ENCODE data around the gene PSMD3.
A peak's percentile ranks its signal among the peaks of the same experiment; 100 is the strongest.

Gene PSMD3

GRCh38 chr17:40023590-40024292, 43.1 kb downstream of the PSMD3 start:
- ChIA-PET CTCF (interaction anchor here (0.8 to 1.0 kb wide), 2 partner anchors 12 to 16 kb away, joined by 3 read pairs; no protein-coding TSS in a partner anchor), POLR2A (ENCODE audit: low non-redundant PET) (no interaction called here)
- DNase-seq (ENCODE audit: low spot score), result no peak
- peak overlapping the region; percentile 99 for H3K27ac ChIP-seq
- no peak for TF ChIP-seq CTCF (conservative IDR thresholded peaks at IDR 0.05; ENCODE audit: low read depth)

- H3K27ac ChIP-seq, result peak overlapping the region; percentile 99
- ChIA-PET CTCF (interaction anchor here (0.7 to 3.9 kb wide), 3 partner anchors 10 to 62 kb away, joined by 3 to 57 read pairs (median 3); partner anchors contain the start of gene CSF3), POLR2A (ENCODE audit: low non-redundant PET) (interaction anchor here (0.6 kb wide), 1 partner anchor 51 kb away, joined by 3 read pairs; no protein-coding TSS in a partner anchor)
- TF ChIP-seq CTCF (conservative IDR thresholded peaks at IDR 0.05; ENCODE audit: low read depth), result no peak
- DNase-seq (ENCODE audit: low spot score), result no peak
Observed at GRCh38 chr17:40024901-40025300, 44.3 kb downstream of the PSMD3 start.

- POLR2A ChIA-PET (ENCODE audit: low non-redundant PET), result interaction anchor here (0.6 kb wide), 1 partner anchor 52 kb away, joined by 3 read pairs; no protein-coding TSS in a partner anchor
- no peak for DNase-seq (ENCODE audit: low spot score)
- CTCF ChIA-PET, result interaction anchor here (0.6 to 3.9 kb wide), 7 partner anchors 9 to 90 kb away, joined by 3 to 57 read pairs (median 3); partner anchors contain the start of gene CSF3
- peak overlapping the region; percentile 99 for H3K27ac ChIP-seq
- TF ChIP-seq CTCF (conservative IDR thresholded peaks at IDR 0.05; ENCODE audit: low read depth), result no peak
Observed at GRCh38 chr17:40025559-40025958, 45.0 kb downstream of the PSMD3 start.

- H3K27ac ChIP-seq, result peak overlapping the region; percentile 99
- DNase-seq (ENCODE audit: low spot score), result no peak
- ChIA-PET CTCF (interaction anchor here (0.6 to 3.9 kb wide), 18 partner anchors 8 to 502 kb away, joined by 3 to 57 read pairs (median 4); partner anchors contain the start of gene CSF3), POLR2A (ENCODE audit: low non-redundant PET) (no interaction called here)
- no peak for TF ChIP-seq CTCF (conservative IDR thresholded peaks at IDR 0.05; ENCODE audit: low read depth)
Observed at GRCh38 chr17:40025991-40026815, 45.6 kb downstream of the PSMD3 start.

GRCh38 chr17:40026816-40027613, 46.4 kb downstream of the PSMD3 start:
- peak overlapping the region; percentile 99 for H3K27ac ChIP-seq
- POLR2A ChIA-PET (ENCODE audit: low non-redundant PET), result no interaction called here
- peak; percentile 86 for DNase-seq (ENCODE audit: low spot score)
- CTCF ChIA-PET, result interaction anchor here (0.6 to 3.9 kb wide), 25 partner anchors 8 to 675 kb away, joined by 3 to 57 read pairs (median 4); partner anchors contain the start of gene CSF3
- TF ChIP-seq CTCF (conservative IDR thresholded peaks at IDR 0.05; ENCODE audit: low read depth), result peak; percentile 88

Measured in RWPE1 (cell line).